ENCODE measurements around the gene ARHGAP18.

The ARHGAP18 gene

GRCh38 chr6:129740013-129740412 lies 30.0 kb upstream of the ARHGAP18 start:
- no peaks in the 10 kb centered on the region; the same call in 1 of the 2 replicates for H3K36me3 ChIP-seq (ENCODE audit: low read length)
- H2AFZ ChIP-seq (ENCODE audit: low read depth, low read length, severe bottlenecking): no peak overlapping the region
- no peaks in the 10 kb centered on the region for H3F3A ChIP-seq (ENCODE audit: insufficient read depth)
- no peak for TF ChIP-seq EZH2phosphoT487 (conservative IDR thresholded peaks at IDR 0.05; ENCODE audit: low read length)
- TF ChIP-seq, protein P1, sequence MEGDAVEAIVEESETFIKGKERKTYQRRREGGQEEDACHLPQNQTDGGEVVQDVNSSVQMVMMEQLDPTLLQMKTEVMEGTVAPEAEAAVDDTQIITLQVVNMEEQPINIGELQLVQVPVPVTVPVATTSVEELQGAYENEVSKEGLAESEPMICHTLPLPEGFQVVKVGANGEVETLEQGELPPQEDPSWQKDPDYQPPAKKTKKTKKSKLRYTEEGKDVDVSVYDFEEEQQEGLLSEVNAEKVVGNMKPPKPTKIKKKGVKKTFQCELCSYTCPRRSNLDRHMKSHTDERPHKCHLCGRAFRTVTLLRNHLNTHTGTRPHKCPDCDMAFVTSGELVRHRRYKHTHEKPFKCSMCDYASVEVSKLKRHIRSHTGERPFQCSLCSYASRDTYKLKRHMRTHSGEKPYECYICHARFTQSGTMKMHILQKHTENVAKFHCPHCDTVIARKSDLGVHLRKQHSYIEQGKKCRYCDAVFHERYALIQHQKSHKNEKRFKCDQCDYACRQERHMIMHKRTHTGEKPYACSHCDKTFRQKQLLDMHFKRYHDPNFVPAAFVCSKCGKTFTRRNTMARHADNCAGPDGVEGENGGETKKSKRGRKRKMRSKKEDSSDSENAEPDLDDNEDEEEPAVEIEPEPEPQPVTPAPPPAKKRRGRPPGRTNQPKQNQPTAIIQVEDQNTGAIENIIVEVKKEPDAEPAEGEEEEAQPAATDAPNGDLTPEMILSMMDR (IDR thresholded peaks at IDR 0.05; ENCODE audit: insufficient read depth, low read length, poor library complexity, severe bottlenecking): no peak
- H3K9me3 ChIP-seq (ENCODE audit: insufficient read depth, low read length): no peaks in the 10 kb centered on the region
- H3K4me3 ChIP-seq (ENCODE audit: insufficient read depth, low read length, poor library complexity, severe bottlenecking): no peak overlapping the region
- no peaks in the 10 kb centered on the region for H3K9me2 ChIP-seq (replicated peaks; ENCODE audit: insufficient read depth, low read length)
- H3K4me2 ChIP-seq (ENCODE audit: low read depth, low read length, poor library complexity, severe bottlenecking): no peak overlapping the region
- no peak overlapping the region for H3K27ac ChIP-seq (ENCODE audit: low read depth, low read length)
- no peaks in the 10 kb centered on the region for H4K20me1 ChIP-seq (ENCODE audit: low read depth, low read length)
- H3K9ac ChIP-seq (ENCODE audit: low read length): no peak overlapping the region
- no peaks in the 10 kb centered on the region for H3K79me2 ChIP-seq (ENCODE audit: insufficient read depth, low read length)
- no peaks in the 10 kb centered on the region for H3K27me3 ChIP-seq (ENCODE audit: low read length)

GRCh38 chr6:129736105-129736504 lies 26.1 kb upstream of the ARHGAP18 start:
- TF ChIP-seq, protein P1 (IDR thresholded peaks at IDR 0.05; ENCODE audit: insufficient read depth, low read length, poor library complexity, severe bottlenecking): no peak
- no peak for TF ChIP-seq EZH2phosphoT487 (conservative IDR thresholded peaks at IDR 0.05; ENCODE audit: low read length)
- Histone ChIP-seq H3K9me3 (ENCODE audit: insufficient read depth, low read length) (no peaks in the 10 kb centered on the region), H3K36me3 (ENCODE audit: low read length) (no peaks in the 10 kb centered on the region; the same call in 1 of the 2 replicates), H3K9me2 (replicated peaks; ENCODE audit: insufficient read depth, low read length) (no peaks in the 10 kb centered on the region), H4K20me1 (ENCODE audit: low read depth, low read length) (no peaks in the 10 kb centered on the region), H3K9ac (ENCODE audit: low read length) (no peak overlapping the region), H3K4me3 (ENCODE audit: insufficient read depth, low read length, poor library complexity, severe bottlenecking) (no peak overlapping the region), H3K79me2 (ENCODE audit: insufficient read depth, low read length) (no peaks in the 10 kb centered on the region), H3F3A (ENCODE audit: insufficient read depth) (no peaks in the 10 kb centered on the region), H3K4me2 (ENCODE audit: low read depth, low read length, poor library complexity, severe bottlenecking) (no peak overlapping the region), H3K27ac (ENCODE audit: low read depth, low read length) (no peak overlapping the region), H2AFZ (ENCODE audit: low read depth, low read length, severe bottlenecking) (no peak overlapping the region), H3K27me3 (ENCODE audit: low read length) (no peaks in the 10 kb centered on the region)

GRCh38 chr6:129733290-129733689 lies 23.3 kb upstream of the ARHGAP18 start:
- H3K9me3 ChIP-seq (ENCODE audit: insufficient read depth, low read length): no peaks in the 10 kb centered on the region
- H4K20me1 ChIP-seq (ENCODE audit: low read depth, low read length): no peaks in the 10 kb centered on the region
- no peak overlapping the region for H3K9ac ChIP-seq (ENCODE audit: low read length)
- H3K27ac ChIP-seq (ENCODE audit: low read depth, low read length): no peak overlapping the region
- H3K9me2 ChIP-seq (replicated peaks; ENCODE audit: insufficient read depth, low read length): no peaks in the 10 kb centered on the region
- no peaks in the 10 kb centered on the region; the same call in 1 of the 2 replicates for H3K36me3 ChIP-seq (ENCODE audit: low read length)
- H3K79me2 ChIP-seq (ENCODE audit: insufficient read depth, low read length): no peaks in the 10 kb centered on the region
- H3K4me3 ChIP-seq (ENCODE audit: insufficient read depth, low read length, poor library complexity, severe bottlenecking): no peak overlapping the region
- no peak overlapping the region for H3K4me2 ChIP-seq (ENCODE audit: low read depth, low read length, poor library complexity, severe bottlenecking)
- no peaks in the 10 kb centered on the region for H3F3A ChIP-seq (ENCODE audit: insufficient read depth)
- H2AFZ ChIP-seq (ENCODE audit: low read depth, low read length, severe bottlenecking): no peak overlapping the region
- TF ChIP-seq, protein P1 (IDR thresholded peaks at IDR 0.05; ENCODE audit: insufficient read depth, low read length, poor library complexity, severe bottlenecking): no peak
- no peak for TF ChIP-seq EZH2phosphoT487 (conservative IDR thresholded peaks at IDR 0.05; ENCODE audit: low read length)
- no peaks in the 10 kb centered on the region for H3K27me3 ChIP-seq (ENCODE audit: low read length)

Measured in SU-DHL-6 (cell line).